ENCODE results near the gene ZMIZ1.
"Not testable (repeated sequence)": the region's sequence is repeated elsewhere in the genome, so short reads cannot be mapped to it uniquely, and the experiment has no call there.

The ZMIZ1 gene

DNA sequence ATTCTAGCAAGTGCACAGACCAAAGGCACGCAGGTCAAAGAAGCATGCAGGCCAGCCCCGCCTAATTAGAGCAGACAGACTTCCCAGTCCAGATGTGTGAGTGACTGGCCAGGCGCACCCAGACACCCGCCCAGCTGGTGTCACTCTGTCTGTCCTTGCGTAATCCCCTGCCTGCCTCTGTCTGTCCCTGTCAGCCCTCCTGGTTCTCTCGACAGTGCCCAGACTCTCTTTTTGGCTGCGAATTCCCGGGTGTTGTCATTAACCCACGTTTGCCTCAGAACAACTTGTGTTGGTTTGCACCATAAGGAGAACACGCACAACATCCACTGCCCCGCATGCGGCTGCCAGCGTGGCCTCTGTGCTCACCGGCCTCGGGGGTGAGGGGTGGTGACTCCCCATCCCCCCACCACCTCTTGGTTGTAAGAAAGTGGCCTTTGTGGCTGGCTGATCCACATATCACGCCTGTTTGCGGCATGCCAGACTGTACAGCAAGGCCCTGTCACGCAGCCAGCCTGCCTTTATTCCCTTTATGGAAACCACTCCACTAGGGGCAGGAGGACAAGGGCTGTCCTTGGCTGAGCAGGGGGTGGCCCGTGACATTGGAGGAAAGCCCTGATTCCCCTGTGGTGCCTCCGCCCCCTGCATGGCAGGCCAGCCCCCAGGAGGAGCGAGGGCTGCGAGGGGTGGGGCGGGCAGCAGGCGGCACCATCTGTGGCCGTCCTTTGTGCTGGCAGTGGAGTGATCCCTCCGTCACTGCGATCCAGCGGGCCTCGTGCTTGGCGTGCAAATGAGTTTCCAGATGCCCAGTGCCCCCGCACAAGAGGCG, 205.7 kb downstream of the ZMIZ1 start:
- DNase-seq: no peak

DNA sequence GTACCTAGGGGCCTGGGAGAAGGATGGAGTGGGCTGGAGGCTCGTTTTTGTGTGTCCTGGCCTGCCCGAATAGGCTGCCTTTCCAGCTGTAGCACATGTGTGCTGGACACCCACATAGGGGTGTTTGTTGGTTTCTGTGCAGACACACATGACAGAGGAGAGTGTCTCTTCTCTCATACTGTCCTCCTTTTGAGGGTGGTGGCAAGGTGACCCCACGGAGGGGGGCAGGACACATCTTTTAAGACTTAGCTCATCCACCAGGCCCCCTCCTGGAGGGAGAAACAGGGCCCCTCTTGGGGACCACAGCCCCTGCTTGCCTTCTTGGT, 206.3 kb downstream of the ZMIZ1 start:
- no peak for DNase-seq

DNA sequence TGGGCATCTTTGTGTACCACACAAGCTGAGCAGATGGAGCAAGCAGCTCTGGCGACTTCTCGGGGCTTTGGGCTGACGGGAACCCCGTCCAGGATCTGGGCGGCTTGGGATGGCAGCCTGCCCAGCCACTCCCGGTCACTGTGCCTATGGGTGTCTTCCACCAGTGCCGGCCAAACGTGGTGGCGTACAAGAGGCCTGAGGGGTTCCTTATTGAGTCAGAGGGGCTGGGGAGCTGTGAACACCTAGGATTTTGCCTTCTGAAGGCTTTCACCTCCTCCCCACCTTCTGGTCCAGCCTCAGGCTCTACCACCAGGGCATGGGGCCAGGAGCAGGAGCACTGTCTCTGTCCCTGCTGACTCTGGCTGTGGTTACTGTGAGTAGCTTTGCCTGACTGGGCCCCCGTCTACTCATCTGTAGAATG, 206.7 kb downstream of the ZMIZ1 start:
- DNase-seq: no peak

- no peak for DNase-seq
Measured at GRCh38 chr10:79277579-79278269, 209.0 kb downstream of the ZMIZ1 start.

DNA sequence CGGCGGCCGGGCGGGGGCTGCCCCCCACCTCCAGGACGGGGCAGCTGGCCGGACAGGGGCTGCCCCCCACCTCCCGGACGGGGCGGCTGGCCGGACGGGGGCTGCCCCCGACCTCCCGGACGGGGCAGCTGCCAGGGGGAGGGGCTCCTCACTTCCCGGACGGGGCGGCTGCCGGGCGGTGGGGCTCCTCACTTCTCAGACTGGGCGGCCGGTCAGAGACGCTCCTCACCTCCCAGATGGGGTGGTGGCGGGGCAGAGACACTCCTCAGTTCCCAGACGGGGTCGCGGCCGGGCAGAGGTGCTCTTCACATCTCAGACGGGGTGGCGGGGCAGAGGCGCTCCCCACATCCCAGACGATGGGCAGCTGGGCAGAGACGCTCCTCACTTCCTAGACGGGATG, 210.3 kb downstream of the ZMIZ1 start:
- DNase-seq: not testable (repeated sequence)

- no peak for DNase-seq
Measured at GRCh38 chr10:79280956-79281355, 212.2 kb downstream of the ZMIZ1 start.

DNA sequence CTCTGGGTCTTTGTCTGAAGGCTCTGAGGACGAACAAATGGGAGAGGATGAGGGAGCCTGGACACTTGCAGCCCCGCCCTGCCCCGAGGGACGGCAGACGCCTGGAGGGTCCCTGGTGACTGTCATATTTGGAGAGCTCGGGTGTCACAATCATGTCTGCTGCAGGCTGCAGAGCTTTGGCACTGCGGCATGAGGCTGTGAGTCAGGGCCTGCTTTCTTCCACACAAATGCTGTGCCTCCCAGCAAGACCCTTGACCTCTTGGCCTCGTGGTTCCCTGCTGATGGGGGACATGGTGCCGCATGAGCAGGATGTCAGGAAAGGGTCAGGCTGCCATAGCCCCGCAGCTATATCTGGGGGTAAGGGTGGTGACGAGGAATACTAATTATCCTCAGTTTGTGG, 213.6 kb downstream of the ZMIZ1 start:
- no peak for DNase-seq

DNA sequence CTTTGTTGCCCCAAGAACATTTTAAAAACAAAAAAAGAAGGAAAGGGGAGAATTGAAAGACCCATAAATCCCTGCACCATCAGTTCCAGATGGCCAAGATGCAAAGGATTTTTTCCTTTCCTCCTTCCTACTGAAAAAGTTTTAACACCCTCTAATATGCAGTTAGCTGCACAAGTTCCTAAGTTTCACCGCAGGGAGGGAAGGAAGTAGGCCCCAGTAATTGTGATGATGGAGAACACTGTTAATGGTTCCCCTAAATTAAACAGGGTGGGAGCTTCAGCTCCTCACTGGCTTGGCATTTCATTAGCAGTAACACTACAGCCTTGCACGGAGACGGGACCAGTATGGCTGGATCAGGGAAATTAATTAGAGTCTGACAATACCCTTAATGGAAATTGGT, 214.8 kb downstream of the ZMIZ1 start:
- no peak for DNase-seq

DNA sequence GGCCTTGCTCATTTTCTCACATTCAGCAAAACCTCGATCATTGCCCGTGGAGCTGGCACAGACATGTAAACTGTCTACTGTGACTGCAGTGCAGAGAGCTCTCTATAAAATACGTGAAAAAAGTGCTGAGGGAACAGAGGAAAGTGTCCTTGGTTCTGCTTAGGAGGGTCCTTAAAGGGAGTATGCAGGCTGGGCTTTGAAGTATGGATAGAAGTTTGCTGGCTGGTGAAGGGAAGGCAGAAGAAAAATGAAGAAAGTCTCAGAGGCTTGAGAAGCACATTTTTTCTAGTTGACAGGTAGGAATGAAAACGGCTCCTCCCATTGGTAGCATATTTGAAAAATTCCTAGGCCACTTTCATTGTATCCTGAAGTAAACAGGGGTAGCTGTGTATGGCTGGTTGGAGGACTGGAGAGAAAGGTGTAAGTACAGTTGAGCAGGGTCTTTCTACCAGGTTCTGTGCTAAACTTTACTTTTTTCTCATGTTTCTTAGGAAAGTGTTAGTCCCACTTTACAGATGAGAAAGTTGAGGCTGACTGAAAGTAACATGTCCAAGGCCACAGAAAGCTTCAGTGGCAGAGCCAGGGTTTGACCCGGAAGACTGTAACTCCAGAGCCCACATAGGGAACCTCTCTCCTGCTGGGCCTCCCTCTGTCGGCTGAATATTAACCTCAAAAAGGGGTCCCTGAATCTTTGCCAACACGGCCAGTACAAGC, 215.5 kb downstream of the ZMIZ1 start:
- no peak for DNase-seq

GRCh38 chr10:79285315-79286197, 216.8 kb downstream of the ZMIZ1 start:
- DNase-seq: no peak

DNA sequence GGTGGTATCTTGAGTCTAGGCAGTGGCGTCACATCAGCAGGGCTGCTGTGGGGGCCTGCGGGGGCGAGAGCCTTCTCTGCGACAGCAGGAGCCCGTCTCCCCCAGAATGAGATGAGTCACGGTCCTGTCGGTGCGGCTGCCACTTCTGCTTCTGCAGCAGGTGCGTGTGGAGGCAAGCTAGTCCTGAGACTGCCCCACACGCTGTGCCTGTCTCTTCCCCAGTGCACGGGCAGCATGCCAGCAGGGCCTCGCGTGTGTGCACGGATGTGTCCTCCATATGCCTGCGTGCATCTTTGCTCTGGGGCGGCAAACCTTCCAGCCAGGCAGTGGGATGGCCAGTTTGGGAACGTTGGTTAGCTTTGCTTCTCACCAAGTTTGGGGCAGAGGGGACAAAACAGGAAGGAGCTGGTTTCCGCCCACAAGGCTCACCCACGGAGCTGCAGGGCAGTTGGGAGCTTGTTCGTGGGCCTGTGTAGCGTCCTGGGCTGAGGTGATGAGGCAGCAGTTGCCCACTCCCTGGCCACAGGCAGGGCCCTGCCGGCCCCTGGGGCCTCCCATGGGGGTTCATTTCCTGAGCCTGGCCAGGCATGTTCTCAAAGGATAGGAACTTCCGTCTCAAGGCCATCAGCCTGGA, 217.7 kb downstream of the ZMIZ1 start:
- no peak for DNase-seq

- DNase-seq: no peak
Measured at GRCh38 chr10:79287973-79288723, 219.4 kb downstream of the ZMIZ1 start.

- no peak for DNase-seq
Measured at GRCh38 chr10:79289801-79290200, 221.0 kb downstream of the ZMIZ1 start.

- DNase-seq: no peak
Measured at GRCh38 chr10:79292026-79292766, 223.4 kb downstream of the ZMIZ1 start.

GRCh38 chr10:79292891-79293746, 224.4 kb downstream of the ZMIZ1 start:
- DNase-seq: no peak

GRCh38 chr10:79293841-79294581, 225.2 kb downstream of the ZMIZ1 start:
- DNase-seq: peak; percentile 24

- DNase-seq: no peak
Measured at GRCh38 chr10:79295563-79295962, 226.8 kb downstream of the ZMIZ1 start.

DNA sequence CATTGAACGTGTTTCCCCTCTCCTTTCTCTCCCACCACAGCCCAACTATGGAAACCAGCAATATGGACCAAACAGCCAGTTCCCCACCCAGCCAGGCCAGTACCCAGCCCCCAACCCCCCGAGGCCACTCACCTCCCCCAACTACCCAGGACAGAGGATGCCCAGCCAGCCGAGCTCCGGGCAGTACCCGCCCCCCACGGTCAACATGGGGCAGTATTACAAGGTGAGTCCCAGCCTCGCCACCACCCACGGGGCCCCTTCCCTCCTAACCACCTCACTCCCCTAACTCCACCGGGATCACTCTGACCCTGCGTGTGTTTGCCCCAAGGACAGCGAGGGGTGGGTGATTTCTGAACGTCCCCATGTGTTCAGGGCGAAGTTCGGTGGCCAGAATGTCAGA, 227.7 kb downstream of the ZMIZ1 start:
- DNase-seq: no peak

All from amniotic stem cell (primary cell).